ENCODE measurements around the gene PCGF2. TPM values are rescaled to one million over a fixed set of nuclear protein-coding genes. Genes with fewer than 3 reads are reported as not detected.

PCGF2 gene
- total and polyA plus RNA-seq, 5 donors from 2014 or later = 0.25 TPM; not detected in 4

GRCh38 chr17:38706505-38707216, 41.5 kb downstream of the PCGF2 start:
- H3K27me3 Mint-ChIP-seq = no peaks in the 10 kb centered on the region
- peak overlapping the region; percentile 85 to 95 (median 92) for H3K27ac Mint-ChIP-seq
- Histone ChIP-seq H3K4me1 (ENCODE audit: control insufficient read depth, insufficient read depth, low read length, poor library complexity, severe bottlenecking) (peaks cover 56% of the 10 kb centered on the region), H3K4me3 (ENCODE audit: low read depth, low read length) (peak overlapping the region; percentile 84), H3K9me3 (ENCODE audit: control insufficient read depth in 2 of 2, low read length in 2 of 2) (no peaks in the 10 kb centered on the region), H3K36me3 (ENCODE audit: control insufficient read depth, insufficient read depth, low read length) (peaks cover 37% of the 10 kb centered on the region), H3K27ac (ENCODE audit: insufficient read depth, low read length, poor library complexity, severe bottlenecking) (peak overlapping the region; percentile 76), H3K27me3 (ENCODE audit: control insufficient read depth, insufficient read depth, low read length) (no peaks in the 10 kb centered on the region)
- ATAC-seq (ENCODE audit: low read depth in 2 of 2) (no peak), DNase-seq (peak in 2 of 3 donors; percentile 19 to 52)
- peaks cover 12 to 66% (median 27%) of the 10 kb centered on the region in 4 donors for H3K4me1 Mint-ChIP-seq
- peaks cover 0 to 3% (median 0%) of the 10 kb centered on the region in 7 donors for H3K9me3 Mint-ChIP-seq
- peaks cover 32% of the 10 kb centered on the region for H3K36me3 Mint-ChIP-seq
- peak overlapping the region; percentile 94 to 100 (median 98) for H3K4me3 Mint-ChIP-seq

- H3K4me3 ChIP-seq (ENCODE audit: low read depth, low read length) = peak overlapping the region; percentile 84
- H3K36me3 ChIP-seq (ENCODE audit: control insufficient read depth, insufficient read depth, low read length) = peaks cover 30% of the 10 kb centered on the region
- peaks cover 0 to 3% (median 0%) of the 10 kb centered on the region in 7 donors for H3K9me3 Mint-ChIP-seq
- peaks cover 63% of the 10 kb centered on the region for H3K4me1 ChIP-seq (ENCODE audit: control insufficient read depth, insufficient read depth, low read length, poor library complexity, severe bottlenecking)
- peak overlapping the region; percentile 85 to 95 (median 92) for H3K27ac Mint-ChIP-seq
- no peaks in the 10 kb centered on the region for H3K27me3 Mint-ChIP-seq
- H3K27ac ChIP-seq (ENCODE audit: insufficient read depth, low read length, poor library complexity, severe bottlenecking) = peak overlapping the region; percentile 76
- DNase-seq = peak; percentile 13 to 30 (median 24)
- ATAC-seq (ENCODE audit: low read depth in 2 of 2) = no peak
- peaks cover 25% of the 10 kb centered on the region for H3K36me3 Mint-ChIP-seq
- H3K9me3 ChIP-seq (ENCODE audit: control insufficient read depth in 2 of 2, low read length in 2 of 2) = no peaks in the 10 kb centered on the region
- H3K27me3 ChIP-seq (ENCODE audit: control insufficient read depth, insufficient read depth, low read length) = no peaks in the 10 kb centered on the region
- peaks cover 12 to 67% (median 33%) of the 10 kb centered on the region in 4 donors for H3K4me1 Mint-ChIP-seq
- peak overlapping the region; percentile 94 to 100 (median 98) for H3K4me3 Mint-ChIP-seq
These were observed 42.2 kb downstream of the PCGF2 start for GRCh38 chr17:38705803-38706504.

GRCh38 chr17:38705523-38705802, 42.7 kb downstream of the PCGF2 start:
- Histone ChIP-seq H3K27me3 (ENCODE audit: control insufficient read depth, insufficient read depth, low read length) (no peaks in the 10 kb centered on the region), H3K27ac (ENCODE audit: insufficient read depth, low read length, poor library complexity, severe bottlenecking) (peak overlapping the region; percentile 76), H3K4me1 (ENCODE audit: control insufficient read depth, insufficient read depth, low read length, poor library complexity, severe bottlenecking) (peaks cover 68% of the 10 kb centered on the region), H3K9me3 (ENCODE audit: control insufficient read depth in 2 of 2, low read length in 2 of 2) (no peaks in the 10 kb centered on the region), H3K4me3 (ENCODE audit: low read depth, low read length) (peak overlapping the region; percentile 84), H3K36me3 (ENCODE audit: control insufficient read depth, insufficient read depth, low read length) (peaks cover 25% of the 10 kb centered on the region)
- Mint-ChIP-seq H3K4me3 (peak overlapping the region in 3 of 4 donors; percentile 74 to 100 (median 82)), H3K27ac (peak overlapping the region in 1 of 3 donors; percentile 85), H3K4me1 (peaks cover 12 to 65% (median 31%) of the 10 kb centered on the region in 4 donors), H3K27me3 (no peaks in the 10 kb centered on the region), H3K9me3 (peaks cover 0 to 3% (median 0%) of the 10 kb centered on the region in 7 donors), H3K36me3 (peaks cover 21% of the 10 kb centered on the region)
- DNase-seq (no peak), ATAC-seq (ENCODE audit: low read depth in 2 of 2) (no peak)

GRCh38 chr17:38704606-38705522, 43.3 kb downstream of the PCGF2 start, which contains the start of gene MLLT6:
MLLT6 (plus strand) TSS chr17:38705273; CDS start chr17:38705633, 360 bp downstream.
- peaks cover 12 to 63% (median 30%) of the 10 kb centered on the region in 4 donors for H3K4me1 Mint-ChIP-seq
- peak within 1 kb of the TSS; percentile 97 to 100 (median 98) for H3K4me3 Mint-ChIP-seq
- H3K9me3 Mint-ChIP-seq = peaks cover 0 to 3% (median 0%) of the 10 kb centered on the region in 7 donors
- Histone ChIP-seq H3K36me3 (ENCODE audit: control insufficient read depth, insufficient read depth, low read length) (peaks cover 19% of the 10 kb centered on the region), H3K4me1 (ENCODE audit: control insufficient read depth, insufficient read depth, low read length, poor library complexity, severe bottlenecking) (peaks cover 70% of the 10 kb centered on the region), H3K9me3 (ENCODE audit: control insufficient read depth in 2 of 2, low read length in 2 of 2) (no peaks in the 10 kb centered on the region), H3K27me3 (ENCODE audit: control insufficient read depth, insufficient read depth, low read length) (no peaks in the 10 kb centered on the region), H3K4me3 (ENCODE audit: low read depth, low read length) (peak within 1 kb of the TSS; percentile 91), H3K27ac (ENCODE audit: insufficient read depth, low read length, poor library complexity, severe bottlenecking) (peak within 1 kb of the TSS; percentile 98)
- ATAC-seq (ENCODE audit: low read depth in 2 of 2) (peak; percentile 48 to 50), DNase-seq (peak; percentile 76 to 84 (median 83))
- no peaks in the 10 kb centered on the region for H3K27me3 Mint-ChIP-seq
- peaks cover 15% of the 10 kb centered on the region for H3K36me3 Mint-ChIP-seq
- H3K27ac Mint-ChIP-seq = peak within 1 kb of the TSS; percentile 96 to 100 (median 99)

- H3K27me3 ChIP-seq (ENCODE audit: control insufficient read depth, insufficient read depth, low read length) = no peaks in the 10 kb centered on the region
- H3K9me3 Mint-ChIP-seq = peaks cover 0 to 3% (median 0%) of the 10 kb centered on the region in 7 donors
- H3K4me1 Mint-ChIP-seq = peaks cover 7 to 62% (median 29%) of the 10 kb centered on the region in 4 donors
- peaks cover 70% of the 10 kb centered on the region for H3K4me1 ChIP-seq (ENCODE audit: control insufficient read depth, insufficient read depth, low read length, poor library complexity, severe bottlenecking)
- H3K27me3 Mint-ChIP-seq = no peaks in the 10 kb centered on the region
- peak overlapping the region; percentile 91 for H3K4me3 ChIP-seq (ENCODE audit: low read depth, low read length)
- H3K27ac ChIP-seq (ENCODE audit: insufficient read depth, low read length, poor library complexity, severe bottlenecking) = peak overlapping the region; percentile 98
- peak overlapping the region; percentile 96 to 100 (median 99) for H3K27ac Mint-ChIP-seq
- peaks cover 9% of the 10 kb centered on the region for H3K36me3 Mint-ChIP-seq
- ATAC-seq (ENCODE audit: low read depth in 2 of 2) (peak; percentile 7 to 11), DNase-seq (peak; percentile 64 to 91 (median 71))
- peaks cover 10% of the 10 kb centered on the region for H3K36me3 ChIP-seq (ENCODE audit: control insufficient read depth, insufficient read depth, low read length)
- H3K9me3 ChIP-seq (ENCODE audit: control insufficient read depth in 2 of 2, low read length in 2 of 2) = no peaks in the 10 kb centered on the region
- peak overlapping the region; percentile 94 to 100 (median 98) for H3K4me3 Mint-ChIP-seq
These were observed 44.2 kb downstream of the PCGF2 start for GRCh38 chr17:38703742-38704605.

GRCh38 chr17:38702916-38703741, 45.0 kb downstream of the PCGF2 start:
- Mint-ChIP-seq H3K9me3 (peaks cover 0 to 3% (median 0%) of the 10 kb centered on the region in 7 donors), H3K36me3 (peaks cover 7% of the 10 kb centered on the region), H3K4me3 (peak overlapping the region; percentile 94 to 100 (median 98)), H3K27ac (peak overlapping the region; percentile 96 to 100 (median 99)), H3K27me3 (no peaks in the 10 kb centered on the region), H3K4me1 (peaks cover 7 to 58% (median 30%) of the 10 kb centered on the region in 4 donors)
- Histone ChIP-seq H3K27ac (ENCODE audit: insufficient read depth, low read length, poor library complexity, severe bottlenecking) (peak overlapping the region; percentile 98), H3K27me3 (ENCODE audit: control insufficient read depth, insufficient read depth, low read length) (no peaks in the 10 kb centered on the region), H3K9me3 (ENCODE audit: control insufficient read depth in 2 of 2, low read length in 2 of 2) (no peaks in the 10 kb centered on the region), H3K4me3 (ENCODE audit: low read depth, low read length) (peak overlapping the region; percentile 91), H3K4me1 (ENCODE audit: control insufficient read depth, insufficient read depth, low read length, poor library complexity, severe bottlenecking) (peaks cover 65% of the 10 kb centered on the region), H3K36me3 (ENCODE audit: control insufficient read depth, insufficient read depth, low read length) (peaks cover 3% of the 10 kb centered on the region)
- ATAC-seq (ENCODE audit: low read depth in 2 of 2) (no peak), DNase-seq (peak in 1 of 3 donors; percentile 15)

Measured in CD4-positive, CD25-positive, alpha-beta regulatory T cell (primary cell).